Right ventricle myocardium superior (tissue), 1 donor: ENCODE measurements around the gene LACTBL1. TPM values are rescaled to one million over a fixed set of nuclear protein-coding genes. Genes with fewer than 3 reads are reported as not detected.
"Not testable (repeated sequence)": the region's sequence is repeated elsewhere in the genome, so short reads cannot be mapped to it uniquely, and the experiment has no call there.

Experiments used
- ATAC-seq: fragments of 200-7000 bp; cut with Tn5 transposase; one replicate; pipeline ENCODE4 v1.9.1; 2020; ENCODE audit warnings: mild to moderate bottlenecking; ENCODE audit not compliant: poor library complexity
- DNase-seq: peaks from one replicate; pipeline ENCODE4 v3.0.0-alpha.2; 2020
- intact Hi-C: fragments of 100-400 bp; cut with DNase I; formaldehyde crosslinking; loops from one replicate; pipeline ENCODE4 v1.11.2; 2022
- total RNA-seq: library from RNA; stranded (reverse); fragmentation: NEBNext Ultra II Directional; extraction: Animal tissue kit (Norgen Biotek cat#: 25700); gene quantifications from one replicate; pipeline ENCODE4 v1.2.1, GENCODE V29; 2021
- donor health status: DM: no; HTN: yes; CAD: no; lungs with severe emphysema.

Gene LACTBL1
- total RNA-seq, 1 donor from 2014 or later: not detected

DNA sequence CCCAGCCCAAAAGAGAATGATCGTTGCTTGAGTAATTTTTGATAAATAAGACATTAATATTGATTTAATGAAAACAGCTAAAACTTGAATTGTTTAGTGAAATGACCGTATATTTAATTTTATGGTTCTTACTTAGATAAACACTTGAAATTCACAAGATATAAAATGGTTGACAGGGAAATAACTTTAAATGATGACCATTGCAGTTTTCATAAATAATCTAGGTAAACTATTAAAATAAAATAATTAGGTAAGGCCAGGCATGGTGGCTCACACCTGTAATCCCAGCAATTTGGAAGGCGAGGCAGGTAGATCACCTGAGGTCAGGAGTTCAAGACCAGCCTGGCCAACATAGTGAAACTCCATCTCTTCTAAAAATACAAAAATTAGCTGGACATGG lies 19.7 kb upstream of the LACTBL1 start:
- DNase-seq, ATAC-seq, intact Hi-C loops: not testable (repeated sequence)

DNA sequence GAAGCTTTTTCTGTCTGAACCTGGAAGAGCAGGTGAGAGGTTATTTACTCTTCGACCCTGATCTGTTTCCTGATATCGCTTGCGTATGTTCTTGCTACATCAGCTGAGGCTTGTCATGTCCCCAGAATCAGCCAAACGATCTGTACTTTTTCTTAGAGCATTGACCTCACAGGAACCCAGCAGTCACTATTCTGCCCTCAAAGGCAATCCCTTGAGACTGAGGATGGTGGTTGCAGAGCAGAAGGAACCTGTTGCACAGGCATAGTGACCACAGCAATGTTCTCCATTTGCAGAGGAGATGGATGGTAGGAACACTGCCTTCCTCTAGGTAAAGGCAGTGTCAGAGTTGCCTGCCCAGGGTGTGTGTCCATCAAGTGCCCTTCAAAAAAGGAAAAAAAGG lies 11.3 kb upstream of the LACTBL1 start:
- intact Hi-C loops: no loop called here
- ATAC-seq: no peak
- DNase-seq: no peak

DNA sequence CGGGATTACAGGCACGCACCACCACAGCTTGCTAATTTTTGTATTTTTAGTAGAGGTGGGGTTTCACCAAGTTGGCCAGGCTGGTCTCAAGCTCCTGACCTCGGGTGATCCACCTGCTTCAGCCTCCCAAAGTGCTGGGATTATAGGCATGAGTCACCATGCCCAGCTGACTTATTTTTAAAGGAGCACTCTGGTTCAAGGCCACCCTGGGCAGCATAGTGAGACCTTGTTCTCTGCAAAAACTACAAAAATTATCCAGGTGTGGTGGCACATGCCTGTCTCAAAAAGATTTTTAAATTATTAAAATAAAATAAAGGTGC lies 7.8 kb upstream of the LACTBL1 start:
- DNase-seq, intact Hi-C loops, ATAC-seq: not testable (repeated sequence)

DNA sequence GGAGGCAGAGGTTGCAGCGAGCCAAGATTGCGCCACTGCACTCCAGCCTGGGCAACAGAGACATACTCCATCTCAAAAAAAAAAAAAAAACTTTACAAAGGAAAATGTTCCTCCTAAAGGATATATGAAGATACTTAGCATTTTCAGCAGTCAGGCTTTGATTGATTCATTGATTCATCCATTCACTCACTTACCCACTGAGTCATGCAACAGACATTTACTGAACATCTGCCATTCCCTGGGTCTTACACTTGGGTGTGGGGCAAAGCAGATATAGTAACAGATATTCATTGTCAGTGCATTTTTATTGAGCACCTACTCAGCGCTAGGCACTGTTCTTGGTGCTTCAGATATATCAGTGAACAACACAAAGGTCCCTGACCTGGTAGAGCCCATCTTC lies 5.6 kb upstream of the LACTBL1 start:
- DNase-seq: no peak
- no peak for ATAC-seq
- intact Hi-C loops: loop anchor here (5.0 to 10.0 kb wide), 2 partner anchors 204 to 287 kb away; no protein-coding TSS in a partner anchor

DNA sequence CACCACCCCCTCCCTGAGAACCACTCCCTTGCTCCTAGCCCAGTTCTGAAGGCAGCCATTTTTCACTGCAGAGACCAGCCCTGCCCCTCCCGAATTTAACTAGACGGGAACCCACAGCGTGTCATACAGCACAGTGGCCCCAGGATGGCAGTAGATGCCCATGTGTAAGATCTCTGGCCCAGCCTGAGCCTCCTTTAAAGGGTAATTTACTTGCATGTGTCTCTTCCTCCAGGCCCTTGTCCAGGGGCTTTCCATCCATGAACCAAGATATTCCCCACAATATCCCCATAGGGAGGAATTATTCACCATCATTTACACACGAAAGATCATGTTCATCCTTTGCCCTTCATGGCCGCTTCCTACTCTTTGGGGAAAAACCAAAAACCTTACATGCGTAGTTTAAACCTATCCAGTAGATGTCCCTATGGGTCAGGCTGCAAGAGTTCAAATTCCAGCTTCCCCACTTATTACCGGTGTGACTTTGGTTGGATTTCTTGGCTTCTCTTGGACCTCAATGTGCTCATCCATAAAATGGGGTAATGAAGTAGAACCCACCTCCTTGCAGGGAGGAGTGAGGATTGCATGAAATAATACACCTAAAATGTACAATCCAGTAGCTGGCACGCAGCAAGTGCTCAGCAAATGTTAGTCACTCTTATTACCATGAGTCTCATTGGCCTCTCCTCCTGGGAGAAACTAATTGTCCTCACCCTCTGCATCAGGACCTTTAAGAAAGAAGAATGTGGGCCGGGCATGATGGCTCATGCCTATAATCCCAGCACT lies 4.0 kb upstream of the LACTBL1 start:
- peak; percentile 89 for ATAC-seq
- intact Hi-C loops: loop anchor here (5.0 to 10.0 kb wide), 2 partner anchors 206 to 288 kb away; no protein-coding TSS in a partner anchor

DNA sequence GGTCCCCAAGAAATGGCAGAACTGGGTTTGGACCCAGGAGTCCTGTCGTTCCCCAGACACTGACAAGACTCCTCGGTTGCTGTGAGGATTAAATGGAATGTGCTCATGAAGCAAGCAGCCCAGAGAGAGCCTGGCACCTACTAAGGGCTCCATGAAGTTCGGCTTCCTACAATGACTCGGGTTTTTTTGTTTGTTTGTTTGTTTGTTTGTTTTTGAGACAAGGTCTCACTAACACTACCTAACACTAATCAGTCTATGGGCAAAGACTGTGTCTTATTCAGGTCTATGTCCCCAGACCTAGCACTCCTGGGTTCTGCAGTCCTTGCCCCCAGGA lies 3.4 kb upstream of the LACTBL1 start:
- ATAC-seq (no peak), DNase-seq (no peak)
- intact Hi-C loops: loop anchor here (5.0 to 10.0 kb wide), 2 partner anchors 206 to 289 kb away; no protein-coding TSS in a partner anchor

More for the DNA sequence above, 4.0 kb upstream of the LACTBL1 start:
- peak; percentile 54 for DNase-seq

DNA sequence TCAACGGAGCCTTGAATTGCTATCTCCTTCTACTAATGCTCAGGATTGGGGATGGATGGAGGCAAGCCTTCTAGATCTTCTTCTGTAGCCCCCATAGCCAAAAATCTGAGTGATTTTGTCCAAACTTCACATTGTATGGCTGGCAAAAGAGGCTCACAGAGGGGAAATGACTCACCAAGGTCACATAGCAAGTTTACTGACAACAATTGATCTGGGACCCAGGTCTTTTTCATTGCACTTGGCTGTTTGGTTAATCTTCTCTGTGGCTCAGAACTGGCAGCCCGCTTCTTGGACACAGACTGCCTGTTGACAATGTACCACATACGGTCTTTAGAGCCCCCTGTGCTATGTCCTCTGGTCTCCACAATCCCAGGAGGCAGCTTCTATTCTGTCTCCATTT lies 3.0 kb upstream of the LACTBL1 start:
- DNase-seq (no peak), ATAC-seq (no peak)
- intact Hi-C loops: loop anchor here (5.0 to 10.0 kb wide), 2 partner anchors 207 to 289 kb away; no protein-coding TSS in a partner anchor

DNA sequence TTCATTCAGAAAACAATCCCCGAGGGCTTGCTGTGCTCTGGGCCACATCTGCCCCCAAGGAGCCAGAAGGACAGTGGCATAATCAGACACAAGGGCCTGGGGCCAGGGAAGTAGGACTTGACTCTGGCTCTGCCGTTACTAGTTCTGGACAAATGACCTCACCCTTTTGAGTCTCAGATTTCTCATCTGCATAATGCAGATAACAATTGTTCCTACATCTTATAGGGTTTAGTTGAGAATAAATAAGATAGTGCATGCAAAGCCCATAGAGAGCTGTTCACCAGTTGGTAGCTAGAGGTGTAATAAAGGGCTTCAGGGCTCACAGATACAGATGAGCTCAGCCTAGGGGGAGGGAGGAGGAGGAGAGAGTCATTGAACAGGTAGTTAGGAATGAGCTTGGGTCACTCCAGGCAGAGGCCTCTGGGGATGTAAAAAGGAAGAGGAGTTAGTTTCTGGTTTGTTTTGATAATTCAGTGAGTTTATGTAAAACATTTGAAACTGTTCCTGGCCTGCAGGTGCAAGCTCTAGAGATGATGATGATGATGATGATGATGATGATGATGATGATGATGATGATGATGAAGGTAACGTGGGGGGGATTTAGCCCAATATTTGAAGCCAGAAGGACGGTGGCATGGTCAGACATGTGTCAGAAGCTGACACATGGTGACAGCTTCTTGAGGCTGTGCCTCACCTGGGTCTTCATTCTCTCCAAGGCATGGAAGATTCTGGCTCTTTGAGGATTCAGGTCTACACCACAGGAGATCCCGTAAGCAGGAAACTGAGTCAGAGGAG lies 858 bp downstream of the LACTBL1 start:
- ATAC-seq (no peak), DNase-seq (no peak)
- intact Hi-C loops: loop anchor here (10.0 kb wide), 1 partner anchor 293 kb away; no protein-coding TSS in a partner anchor

DNA sequence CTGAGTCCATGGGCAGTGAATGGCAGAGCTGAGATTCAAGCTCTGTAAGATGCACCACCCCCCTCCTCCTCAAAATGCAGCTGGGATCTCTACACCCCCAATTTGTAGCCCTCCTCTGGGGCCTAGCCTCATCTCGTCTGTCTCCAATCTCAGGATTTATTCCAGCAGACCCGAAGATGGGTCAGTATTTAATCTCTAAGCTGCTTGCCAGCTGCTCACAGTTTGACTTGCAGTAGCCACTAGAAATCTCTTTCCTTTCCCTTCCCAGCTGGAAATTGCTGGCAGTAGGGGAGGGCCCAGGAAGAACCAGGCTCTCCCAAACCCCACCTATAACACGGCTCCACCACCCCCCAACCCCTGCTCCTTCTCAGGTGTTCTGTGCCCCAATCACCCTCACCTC lies 1.5 kb downstream of the LACTBL1 start:
- DNase-seq (no peak), ATAC-seq (no peak)

DNA sequence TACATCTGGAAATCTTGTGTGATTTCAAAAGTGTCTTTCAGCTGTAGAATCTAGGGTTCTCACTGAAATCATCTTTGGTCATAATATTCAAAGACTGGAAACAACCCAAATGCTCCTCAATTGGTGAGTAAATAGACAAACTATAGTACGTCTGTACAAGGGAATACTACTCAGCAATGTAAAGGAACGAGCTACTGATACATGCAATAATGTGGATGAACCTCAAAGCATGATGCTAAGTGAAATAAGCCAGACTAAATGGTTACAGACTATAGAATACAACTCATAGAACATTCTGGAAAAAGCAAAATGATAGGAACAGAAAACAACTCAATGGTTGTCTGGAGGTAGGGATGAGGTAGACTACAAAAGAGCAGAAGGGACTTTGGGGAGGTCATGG lies 2.6 kb downstream of the LACTBL1 start:
- intact Hi-C loops: loop anchor here (10.0 kb wide), 1 partner anchor 295 kb away; no protein-coding TSS in a partner anchor
- no peak for DNase-seq
- no peak for ATAC-seq

More for the DNA sequence above, 1.5 kb downstream of the LACTBL1 start:
- intact Hi-C loops: loop anchor here (10.0 kb wide), 1 partner anchor 294 kb away; no protein-coding TSS in a partner anchor

DNA sequence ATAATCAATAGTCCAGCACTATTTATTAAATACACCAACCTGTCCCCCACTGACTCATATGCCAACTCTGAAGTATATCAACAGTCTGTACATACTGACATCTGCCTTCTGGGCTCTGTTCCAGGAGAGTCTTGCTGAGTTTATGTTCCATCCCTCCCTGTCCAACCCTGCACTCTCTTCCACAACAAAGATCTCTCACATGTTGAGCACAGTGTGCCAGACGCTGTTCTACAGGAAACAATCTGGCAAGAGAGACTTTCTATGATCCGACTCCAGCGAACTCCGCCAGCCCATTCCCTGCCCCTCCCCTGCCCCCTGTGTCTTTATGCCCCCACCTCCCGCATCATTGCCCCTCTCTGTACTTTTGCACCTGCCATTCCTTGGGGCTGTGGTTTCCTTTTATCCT lies 3.4 kb downstream of the LACTBL1 start:
- DNase-seq: no peak
- peak; percentile 48 for ATAC-seq

DNA sequence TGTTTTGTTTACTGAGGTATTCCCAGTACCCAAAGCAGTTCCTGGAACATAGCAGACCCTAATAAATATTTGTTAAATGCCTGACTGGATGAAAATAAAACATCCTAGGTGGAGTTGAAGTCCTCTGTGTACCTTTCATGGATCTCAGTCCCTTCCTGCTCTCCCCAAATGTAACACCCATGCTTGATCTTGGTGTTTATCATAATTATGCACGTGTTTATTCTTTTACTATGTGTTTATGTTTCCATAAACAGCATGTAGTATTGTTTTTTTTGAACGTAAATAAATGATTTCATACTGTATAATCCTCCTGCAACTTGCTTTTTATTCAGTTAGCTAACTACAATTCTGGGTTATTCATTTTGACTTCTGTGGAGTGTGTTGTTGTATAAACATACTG lies 4.8 kb downstream of the LACTBL1 start:
- no peak for DNase-seq
- intact Hi-C loops: no loop called here

More for the DNA sequence above, 3.4 kb downstream of the LACTBL1 start:
- intact Hi-C loops: no loop called here

DNA sequence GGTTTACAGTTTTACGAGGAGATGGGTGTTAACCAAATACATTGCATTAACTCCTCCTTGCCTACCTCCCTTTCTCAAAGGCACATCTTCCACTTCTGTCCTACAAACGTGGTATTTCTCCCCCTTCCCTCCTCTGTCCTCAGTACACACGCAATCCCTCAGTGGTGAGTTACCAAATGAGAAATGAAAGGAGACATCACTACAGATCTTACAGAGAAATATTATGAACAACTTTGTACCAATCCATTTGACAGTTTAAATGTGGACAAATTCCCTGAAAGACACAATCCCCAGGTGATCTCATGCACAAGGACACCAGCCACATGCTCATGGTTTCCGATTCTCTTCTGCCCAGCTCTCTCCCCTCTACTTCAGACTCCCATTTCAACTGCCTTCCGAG lies 6.4 kb downstream of the LACTBL1 start:
- no peak for DNase-seq
- ATAC-seq: no peak
- intact Hi-C loops: no loop called here

More for the DNA sequence above, 4.8 kb downstream of the LACTBL1 start:
- no peak for ATAC-seq

DNA sequence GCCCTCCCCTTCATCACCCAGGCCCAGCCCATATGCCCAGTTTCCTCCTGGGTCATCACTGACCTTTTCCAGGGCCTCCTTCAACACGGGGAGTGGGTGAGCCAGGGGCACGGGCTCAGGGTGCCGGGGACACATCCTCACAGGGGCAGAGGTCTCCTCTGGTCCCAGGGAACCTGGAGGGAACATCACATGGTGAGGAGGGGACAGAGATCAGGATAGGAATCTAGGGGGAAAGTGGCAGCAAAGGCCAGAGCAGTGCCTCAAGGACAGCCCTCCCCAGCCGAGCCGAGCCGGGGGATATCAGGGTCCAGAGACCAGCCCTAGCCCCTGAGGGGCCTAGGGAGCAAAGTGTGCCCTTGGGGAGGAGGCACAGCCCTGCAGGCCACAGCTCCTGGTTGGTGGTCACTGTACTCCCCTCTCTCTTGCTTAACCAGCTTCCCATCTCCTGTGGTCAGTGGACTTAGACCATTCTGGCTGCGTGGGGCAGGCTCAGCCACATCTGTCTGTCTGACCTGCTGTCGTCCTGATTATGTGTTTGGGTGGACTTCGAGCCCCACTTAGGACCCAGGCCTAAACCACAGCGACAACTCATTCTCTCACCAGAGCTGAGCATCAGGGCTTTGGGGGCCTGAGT lies 9.5 kb downstream of the LACTBL1 start:
- intact Hi-C loops: no loop called here
- ATAC-seq: no peak
- no peak for DNase-seq

DNA sequence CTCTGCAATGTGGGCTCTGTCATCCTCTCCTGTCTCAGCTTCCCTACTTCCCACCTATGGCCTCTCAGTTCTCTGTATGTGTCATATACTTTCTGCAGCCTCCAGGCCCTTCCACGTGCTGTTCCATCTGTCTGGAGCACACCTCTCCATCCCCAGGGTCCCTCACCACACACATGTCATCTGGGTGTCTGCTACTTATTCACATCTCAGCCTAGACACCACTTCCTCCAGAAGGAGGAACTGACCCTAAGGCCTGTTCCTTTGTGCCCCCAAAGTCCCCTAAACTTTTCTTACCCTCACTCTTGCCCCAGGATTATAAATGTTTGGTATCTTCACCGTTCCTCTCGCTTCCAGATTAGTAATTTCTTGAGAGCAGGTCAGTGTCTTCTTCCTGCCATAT lies 10.1 kb downstream of the LACTBL1 start:
- DNase-seq (no peak), ATAC-seq (no peak)
- intact Hi-C loops: no loop called here

DNA sequence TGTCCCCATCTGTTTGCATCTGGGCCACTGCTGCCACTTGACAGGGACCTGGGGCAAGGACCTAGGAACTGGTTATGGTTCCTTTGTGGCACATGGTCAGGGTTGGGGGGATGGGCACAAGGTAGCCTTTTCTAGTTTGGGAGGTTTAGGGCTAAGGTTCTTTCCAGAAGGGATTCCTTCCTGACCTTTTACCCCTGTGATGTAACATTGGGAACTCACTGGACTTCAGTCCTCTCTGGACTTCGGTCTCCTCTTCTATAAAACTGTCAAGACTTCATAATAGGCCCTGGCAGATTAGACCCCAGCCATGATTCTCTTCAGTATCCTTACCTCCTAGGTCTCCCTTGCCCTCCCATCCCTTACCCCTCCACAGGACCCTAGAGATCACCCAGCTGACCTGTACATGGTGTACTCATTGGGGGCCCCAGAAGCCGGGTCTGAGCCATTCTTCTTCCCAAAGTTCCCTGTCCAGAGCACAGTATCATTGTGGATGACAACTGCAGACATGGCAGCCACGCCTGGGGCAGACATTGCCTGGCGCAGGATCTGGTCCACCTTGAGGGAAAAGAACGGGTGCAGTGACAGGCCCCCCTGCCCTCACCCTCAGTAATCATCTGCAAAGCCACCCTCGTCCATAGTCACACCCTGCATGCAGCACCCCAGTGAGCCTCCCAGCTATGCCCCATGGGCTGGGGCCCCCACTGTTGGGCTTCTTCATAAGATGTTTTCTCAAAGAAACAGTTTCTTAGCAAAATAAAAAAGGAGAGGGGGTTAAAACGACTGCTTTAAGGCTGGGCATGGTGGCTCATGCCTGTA lies 12.9 kb downstream of the LACTBL1 start:
- no peak for DNase-seq
- intact Hi-C loops: no loop called here
- ATAC-seq: no peak

DNA sequence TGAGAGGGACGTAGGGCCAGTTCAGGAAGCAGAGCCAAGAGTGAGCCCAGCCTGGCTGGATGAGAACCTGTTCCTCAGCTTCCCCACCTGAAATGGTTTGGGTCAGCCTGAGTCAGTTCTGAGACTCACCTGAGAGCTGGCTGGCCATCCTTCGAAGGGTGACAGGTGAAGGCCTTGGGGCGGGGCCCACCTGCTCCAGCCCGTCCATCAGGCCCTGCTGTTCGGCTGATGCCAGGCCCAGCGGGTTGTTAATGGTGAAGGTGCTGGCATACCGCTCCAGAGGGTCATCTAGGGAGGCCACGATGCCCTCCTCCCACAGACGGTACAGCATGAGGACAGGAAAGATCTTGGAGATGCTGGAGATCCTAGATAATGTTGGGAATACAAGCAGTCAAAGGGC lies 14.1 kb downstream of the LACTBL1 start:
- intact Hi-C loops: no loop called here
- DNase-seq (no peak), ATAC-seq (no peak)

DNA sequence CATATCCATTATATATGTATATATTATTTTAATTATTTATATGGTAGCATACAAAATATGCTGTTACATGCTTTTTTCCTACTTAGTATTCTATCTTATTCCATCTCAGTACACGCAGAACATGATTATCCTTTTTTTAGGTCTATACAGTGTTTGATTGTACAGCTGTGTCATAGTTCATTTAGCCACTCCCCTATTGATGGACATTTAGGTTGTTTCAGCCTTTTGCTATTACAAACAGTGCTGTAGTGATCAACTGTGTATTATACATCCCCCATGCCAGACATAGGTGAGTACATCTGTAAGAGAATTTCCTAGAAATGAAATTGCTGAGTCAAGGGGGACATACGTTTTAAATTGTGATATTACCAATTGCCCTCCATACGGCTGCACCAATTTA lies 15.6 kb downstream of the LACTBL1 start:
- DNase-seq (no peak), ATAC-seq (no peak)
- intact Hi-C loops: no loop called here
